SJCRH30 (cell line): ENCODE measurements around the gene MED29. TPM values are rescaled to one million over a fixed set of nuclear protein-coding genes. Genes with fewer than 3 reads are reported as not detected.

Experiments
- DNase-seq, 2 experiments: peaks; one replicate each; pipeline ENCODE4 v3.0.0-alpha.2; 2015 to 2020
- H3K27ac ChIP-seq: fragments of 250-450 bp; sonication (Bioruptor Pico); 2 replicates; pipeline ENCODE4 v1.5.1; 2020; ENCODE audit warnings: mild to moderate bottlenecking, moderate library complexity
- H3K27me3 ChIP-seq: fragments of 250-450 bp; sonication (Bioruptor Pico); 2 replicates; pipeline ENCODE4 v1.5.1; 2020; ENCODE audit warnings: mild to moderate bottlenecking, moderate library complexity
- H3K36me3 ChIP-seq: fragments of 250-450 bp; sonication (Bioruptor Pico); 2 replicates; pipeline ENCODE4 v1.5.1; 2020; ENCODE audit warnings: mild to moderate bottlenecking, moderate library complexity
- H3K4me1 ChIP-seq: fragments of 250-450 bp; sonication (Bioruptor Pico); 2 replicates; pipeline ENCODE4 v1.5.1; 2020; ENCODE audit warnings: mild to moderate bottlenecking, moderate library complexity
- H3K4me3 ChIP-seq: fragments of 250-450 bp; sonication (Bioruptor Pico); 2 replicates; pipeline ENCODE4 v1.5.1; 2020; ENCODE audit warnings: mild to moderate bottlenecking, moderate library complexity
- H3K9me3 ChIP-seq: fragments of 250-450 bp; sonication (Bioruptor Pico); replicated peaks from 2 replicates; pipeline ENCODE4 v1.5.1; 2020; ENCODE audit warnings: mild to moderate bottlenecking, moderate library complexity
- total RNA-seq: library from RNA; depleted of rRNA; stranded (reverse); fragments of >200 nt; shearing (Covaris generic); gene quantifications from 2 replicates; pipeline ENCODE4 v1.2.3, GENCODE V29; 2014; rRNA removed

The MED29 gene
- 28.2 and 31.9 TPM in 2 replicates for total RNA-seq

- H3K36me3 ChIP-seq: peaks cover 32% of the 10 kb centered on the region
These were observed at the start of gene MED29, which contains the start of gene PAF1 for GRCh38 chr19:39390751-39391437. TSS of gene MED29 (plus strand) at chr19:39391378. CDS start at chr19:39391423, 45 bp downstream. TSS of gene PAF1 (minus strand) at chr19:39391106. CDS start at chr19:39390864, 242 bp downstream.

GRCh38 chr19:39341719-39342604, 49.2 kb upstream of the MED29 start, which contains the start of gene SAMD4B:
TSS of gene SAMD4B (plus strand) at chr19:39342421. CDS start at chr19:39356894, 14,473 bp downstream.
- Histone ChIP-seq H3K4me3 (peak within 1 kb of the TSS; percentile 95), H3K4me1 (peaks cover 12% of the 10 kb centered on the region), H3K27ac (peak within 1 kb of the TSS; percentile 51), H3K9me3 (no peaks in the 10 kb centered on the region), H3K36me3 (peaks cover 7% of the 10 kb centered on the region; the same call in 1 of the 2 replicates), H3K27me3 (no peaks in the 10 kb centered on the region)
- DNase-seq: peak; percentile 99 to 100

More at GRCh38 chr19:39390751-39391437, at the start of gene MED29, which contains the start of gene PAF1:
- Histone ChIP-seq H3K9me3 (no peaks in the 10 kb centered on the region), H3K4me3 (peak within 1 kb of the TSS; percentile 92), H3K27ac (peak within 1 kb of the TSS; percentile 97), H3K27me3 (no peaks in the 10 kb centered on the region), H3K4me1 (peaks cover 3% of the 10 kb centered on the region; the same call in 1 of the 2 replicates)
- DNase-seq: peak; percentile 100

- no peak for DNase-seq
- no peak overlapping the region for H3K27ac ChIP-seq
- H3K4me1 ChIP-seq: peaks cover 12% of the 10 kb centered on the region
- peak overlapping the region; percentile 95 for H3K4me3 ChIP-seq
- no peaks in the 10 kb centered on the region for H3K9me3 ChIP-seq
- H3K36me3 ChIP-seq: peaks cover 7% of the 10 kb centered on the region; the same call in 1 of the 2 replicates
- no peaks in the 10 kb centered on the region for H3K27me3 ChIP-seq
These were observed 48.4 kb upstream of the MED29 start for GRCh38 chr19:39342647-39343305.

GRCh38 chr19:39345956-39346355, 45.2 kb upstream of the MED29 start:
- no peak overlapping the region for H3K4me3 ChIP-seq
- H3K27me3 ChIP-seq: no peaks in the 10 kb centered on the region
- H3K27ac ChIP-seq: no peak overlapping the region
- H3K4me1 ChIP-seq: peaks cover 7% of the 10 kb centered on the region
- H3K9me3 ChIP-seq: no peaks in the 10 kb centered on the region
- no peak for DNase-seq
- peaks cover 27% of the 10 kb centered on the region for H3K36me3 ChIP-seq

GRCh38 chr19:39347332-39348164, 43.6 kb upstream of the MED29 start:
- peaks cover 20% of the 10 kb centered on the region for H3K4me1 ChIP-seq
- DNase-seq: no peak
- H3K27me3 ChIP-seq: no peaks in the 10 kb centered on the region
- no peak overlapping the region for H3K27ac ChIP-seq
- H3K36me3 ChIP-seq: peaks cover 40% of the 10 kb centered on the region
- H3K4me3 ChIP-seq: no peak overlapping the region
- no peaks in the 10 kb centered on the region for H3K9me3 ChIP-seq

- Histone ChIP-seq H3K27ac (no peak overlapping the region), H3K4me3 (no peak overlapping the region), H3K36me3 (peaks cover 55% of the 10 kb centered on the region), H3K4me1 (peaks cover 22% of the 10 kb centered on the region), H3K27me3 (no peaks in the 10 kb centered on the region), H3K9me3 (no peaks in the 10 kb centered on the region)
- no peak for DNase-seq
These were observed 41.9 kb upstream of the MED29 start for GRCh38 chr19:39349326-39349725.

GRCh38 chr19:39350156-39350555, 41.0 kb upstream of the MED29 start:
- H3K36me3 ChIP-seq: peaks cover 63% of the 10 kb centered on the region
- H3K27ac ChIP-seq: no peak overlapping the region
- H3K9me3 ChIP-seq: no peaks in the 10 kb centered on the region
- H3K4me3 ChIP-seq: no peak overlapping the region
- peaks cover 22% of the 10 kb centered on the region for H3K4me1 ChIP-seq
- DNase-seq: no peak
- no peaks in the 10 kb centered on the region for H3K27me3 ChIP-seq

- Histone ChIP-seq H3K36me3 (peaks cover 74% of the 10 kb centered on the region), H3K4me1 (peaks cover 22% of the 10 kb centered on the region), H3K4me3 (no peak overlapping the region), H3K27me3 (no peaks in the 10 kb centered on the region), H3K27ac (0 out of 2 replicates have a peak overlapping the region, but pooled peaks have one; percentile 3), H3K9me3 (no peaks in the 10 kb centered on the region)
- DNase-seq: peak; percentile 26 to 51
These were observed 39.6 kb upstream of the MED29 start for GRCh38 chr19:39351537-39352064.

GRCh38 chr19:39352381-39353255, 38.6 kb upstream of the MED29 start:
- no peaks in the 10 kb centered on the region for H3K9me3 ChIP-seq
- H3K36me3 ChIP-seq: peaks cover 84% of the 10 kb centered on the region
- H3K4me1 ChIP-seq: peaks cover 22% of the 10 kb centered on the region
- DNase-seq: peak; percentile 28 to 39
- no peak overlapping the region for H3K27ac ChIP-seq
- H3K4me3 ChIP-seq: no peak overlapping the region
- H3K27me3 ChIP-seq: no peaks in the 10 kb centered on the region

- Histone ChIP-seq H3K4me1 (peaks cover 22% of the 10 kb centered on the region), H3K4me3 (no peak overlapping the region), H3K27me3 (no peaks in the 10 kb centered on the region), H3K27ac (no peak overlapping the region), H3K9me3 (no peaks in the 10 kb centered on the region), H3K36me3 (peaks cover 86% of the 10 kb centered on the region)
- DNase-seq: no peak
These were observed 35.9 kb upstream of the MED29 start for GRCh38 chr19:39355253-39355652.

- peaks cover 91% of the 10 kb centered on the region for H3K36me3 ChIP-seq
- H3K27me3 ChIP-seq: no peaks in the 10 kb centered on the region
These were observed 35.1 kb upstream of the MED29 start for GRCh38 chr19:39356073-39356472.

GRCh38 chr19:39356647-39357046, 34.5 kb upstream of the MED29 start:
- H3K4me3 ChIP-seq: no peak overlapping the region
- H3K4me1 ChIP-seq: peaks cover 14% of the 10 kb centered on the region
- H3K36me3 ChIP-seq: peaks cover 87% of the 10 kb centered on the region
- H3K27me3 ChIP-seq: no peaks in the 10 kb centered on the region
- H3K27ac ChIP-seq: no peak overlapping the region
- no peaks in the 10 kb centered on the region for H3K9me3 ChIP-seq
- no peak for DNase-seq

More at GRCh38 chr19:39356073-39356472, 35.1 kb upstream of the MED29 start:
- Histone ChIP-seq H3K4me3 (no peak overlapping the region), H3K4me1 (peaks cover 20% of the 10 kb centered on the region), H3K27ac (no peak overlapping the region), H3K9me3 (no peaks in the 10 kb centered on the region)
- DNase-seq: no peak

GRCh38 chr19:39359026-39359425, 32.2 kb upstream of the MED29 start:
- Histone ChIP-seq H3K27ac (no peak overlapping the region), H3K27me3 (no peaks in the 10 kb centered on the region), H3K4me1 (no peaks in the 10 kb centered on the region), H3K4me3 (no peak overlapping the region), H3K9me3 (no peaks in the 10 kb centered on the region), H3K36me3 (peaks cover 84% of the 10 kb centered on the region)
- no peak for DNase-seq
